ENCODE results near the gene OBP2B. TPM values are rescaled to one million over a fixed set of nuclear protein-coding genes. Genes with fewer than 3 reads are reported as not detected.
"Not testable (repeated sequence)": the region's sequence is repeated elsewhere in the genome, so short reads cannot be mapped to it uniquely, and the experiment has no call there.

The OBP2B gene
- total and polyA plus RNA-seq, 11 donors, result 0.38 TPM; not detected in 10

GRCh38 chr9:133210202-133210532, 1.1 kb upstream of the OBP2B start:
- Histone ChIP-seq H3K4me3 (no peak overlapping the region), H3K4me1 (no peaks in the 10 kb centered on the region), H3K9me3 (peaks cover 0 to 13% (median 0%) of the 10 kb centered on the region in 12 donors), H3K27me3 (peaks cover 0 to 9% (median 0%) of the 10 kb centered on the region in 9 donors), H3K27ac (no peak overlapping the region), H3K36me3 (no peaks in the 10 kb centered on the region)
- TF ChIP-seq POLR2A (IDR thresholded peaks at IDR 0.05) (no peak), CTCF (IDR thresholded peaks at IDR 0.05) (no peak)
- ATAC-seq (no peak), DNase-seq (no peak)
- 66 to 78% (median 76%) methylated on average over 7 of the region's 7 CpGs for WGBS, 4 donors
- intact Hi-C loops (cut with DNase I), result no loop called here

- H3K9me3 ChIP-seq; H3K4me1 ChIP-seq; H3K27me3 ChIP-seq; intact Hi-C loops (cut with DNase I); ATAC-seq; H3K4me3 ChIP-seq; H3K27ac ChIP-seq; H3K36me3 ChIP-seq: not testable (repeated sequence)
- peak in 1 of 5 donors; percentile 11 for DNase-seq
- WGBS, 4 donors, result 78 to 84% (median 82%) methylated on average over 26 to 29 of the region's 29 CpGs
Measured at GRCh38 chr9:133209327-133210201, 514 bp upstream of the OBP2B start.

- H3K36me3 ChIP-seq; H3K4me3 ChIP-seq; intact Hi-C loops (cut with DNase I); H3K4me1 ChIP-seq; ATAC-seq; H3K9me3 ChIP-seq; H3K27ac ChIP-seq; H3K27me3 ChIP-seq; DNase-seq: not testable (repeated sequence)
- 84 to 93% (median 89%) methylated on average over 8 to 14 of the region's 16 CpGs for WGBS, 4 donors
Measured at GRCh38 chr9:133208171-133208879, 725 bp downstream of the OBP2B start.

GRCh38 chr9:133207540-133208170, 1.4 kb downstream of the OBP2B start:
- no peak for ATAC-seq
- Histone ChIP-seq H3K36me3 (no peaks in the 10 kb centered on the region), H3K27me3 (peaks cover 0 to 9% (median 0%) of the 10 kb centered on the region in 9 donors), H3K4me1 (no peaks in the 10 kb centered on the region), H3K27ac (no peak overlapping the region), H3K4me3 (no peak overlapping the region), H3K9me3 (peaks cover 0 to 6% (median 0%) of the 10 kb centered on the region in 12 donors)
- intact Hi-C loops (cut with DNase I), result no loop called here
- WGBS, 4 donors, result 76 to 85% (median 77%) methylated on average over 14 to 16 of the region's 16 CpGs
- TF ChIP-seq POLR2A (IDR thresholded peaks at IDR 0.05), result no peak
- TF ChIP-seq CTCF (IDR thresholded peaks at IDR 0.05), result no peak
- DNase-seq, result no peak

GRCh38 chr9:133207021-133207531, 2.0 kb downstream of the OBP2B start:
- DNase-seq (no peak), ATAC-seq (no peak)
- intact Hi-C loops (cut with DNase I), result no loop called here
- H3K27ac ChIP-seq, result no peak overlapping the region
- WGBS, 4 donors, result 81 to 90% (median 86%) methylated on average over 14 of the region's 14 CpGs
- no peaks in the 10 kb centered on the region for H3K4me1 ChIP-seq
- H3K36me3 ChIP-seq, result no peaks in the 10 kb centered on the region
- H3K4me3 ChIP-seq, result no peak overlapping the region
- peaks cover 0 to 6% (median 0%) of the 10 kb centered on the region in 12 donors for H3K9me3 ChIP-seq
- peaks cover 0 to 9% (median 0%) of the 10 kb centered on the region in 9 donors for H3K27me3 ChIP-seq
- TF ChIP-seq CTCF (IDR thresholded peaks at IDR 0.05) (no peak), POLR2A (IDR thresholded peaks at IDR 0.05) (no peak)

Measured in heart left ventricle (tissue), 16 donors.